NK-92 (cell line): ENCODE data around the gene HPCAL1.

ENCODE experiments used
- DNase-seq: peaks from one replicate; lab custom pipeline; 2025; ENCODE audit not compliant: unreplicated experiment; lab: John Stamatoyannopoulos, UW

The HPCAL1 gene

GRCh38 chr2:10301941-10302478 is 694 bp upstream of the HPCAL1 start:
- no peak for DNase-seq

GRCh38 chr2:10303181-10303693 is 533 bp downstream of the HPCAL1 start:
- DNase-seq: no peak

GRCh38 chr2:10303694-10304378 is 1.1 kb downstream of the HPCAL1 start:
- DNase-seq: no peak

GRCh38 chr2:10304458-10305253 is 2.0 kb downstream of the HPCAL1 start:
- DNase-seq: no peak

- DNase-seq: no peak
Measured at GRCh38 chr2:10305254-10305635, 2.5 kb downstream of the HPCAL1 start.

- no peak for DNase-seq
Measured at GRCh38 chr2:10305715-10306114, 3.0 kb downstream of the HPCAL1 start.

GRCh38 chr2:10306901-10307463 is 4.3 kb downstream of the HPCAL1 start:
- DNase-seq: no peak

- DNase-seq: no peak
Measured at GRCh38 chr2:10307561-10308156, 5.0 kb downstream of the HPCAL1 start.

GRCh38 chr2:10308866-10309265 is 6.2 kb downstream of the HPCAL1 start:
- no peak for DNase-seq

GRCh38 chr2:10309286-10309685 is 6.6 kb downstream of the HPCAL1 start:
- no peak for DNase-seq

- DNase-seq: no peak
Measured at GRCh38 chr2:10310309-10310888, 7.7 kb downstream of the HPCAL1 start.

GRCh38 chr2:10311736-10312135 is 9.0 kb downstream of the HPCAL1 start:
- no peak for DNase-seq

- no peak for DNase-seq
Measured at GRCh38 chr2:10312437-10312957, 9.8 kb downstream of the HPCAL1 start.

- no peak for DNase-seq
Measured at GRCh38 chr2:10316336-10316735, 13.6 kb downstream of the HPCAL1 start.

- DNase-seq: no peak
Measured at GRCh38 chr2:10316860-10317259, 14.2 kb downstream of the HPCAL1 start.

GRCh38 chr2:10317646-10318045 is 14.9 kb downstream of the HPCAL1 start:
- no peak for DNase-seq

GRCh38 chr2:10318345-10318744 is 15.6 kb downstream of the HPCAL1 start:
- no peak for DNase-seq

- DNase-seq: no peak
Measured at GRCh38 chr2:10319892-10320574, 17.3 kb downstream of the HPCAL1 start.

GRCh38 chr2:10320575-10320931 is 17.8 kb downstream of the HPCAL1 start:
- DNase-seq: no peak

- DNase-seq: no peak
Measured at GRCh38 chr2:10320933-10321332, 18.2 kb downstream of the HPCAL1 start.
